ENCODE data around the gene NEK6.

Gene NEK6

GRCh38 chr9:124381170-124381945, 123.6 kb downstream of the NEK6 start:
- TF ChIP-seq CTCF (conservative IDR thresholded peaks at IDR 0.05; ENCODE audit: low read depth, low read length): no peak
- DNase-seq (ENCODE audit: low read depth): no peak

GRCh38 chr9:124384210-124384609, 126.5 kb downstream of the NEK6 start:
- no peak overlapping the region for H3K4me3 ChIP-seq (ENCODE audit: low read length)
- TF ChIP-seq CTCF (conservative IDR thresholded peaks at IDR 0.05; ENCODE audit: low read depth, low read length): no peak
- no peak for DNase-seq (ENCODE audit: low read depth)

More at GRCh38 chr9:124381170-124381945, 123.6 kb downstream of the NEK6 start:
- H3K4me3 ChIP-seq (ENCODE audit: low read length): no peak overlapping the region

- no peak for TF ChIP-seq CTCF (conservative IDR thresholded peaks at IDR 0.05; ENCODE audit: low read depth, low read length)
- DNase-seq (ENCODE audit: low read depth): no peak
- no peak overlapping the region for H3K4me3 ChIP-seq (ENCODE audit: low read length)
Measured at GRCh38 chr9:124384846-124385245, 127.1 kb downstream of the NEK6 start.

DNA sequence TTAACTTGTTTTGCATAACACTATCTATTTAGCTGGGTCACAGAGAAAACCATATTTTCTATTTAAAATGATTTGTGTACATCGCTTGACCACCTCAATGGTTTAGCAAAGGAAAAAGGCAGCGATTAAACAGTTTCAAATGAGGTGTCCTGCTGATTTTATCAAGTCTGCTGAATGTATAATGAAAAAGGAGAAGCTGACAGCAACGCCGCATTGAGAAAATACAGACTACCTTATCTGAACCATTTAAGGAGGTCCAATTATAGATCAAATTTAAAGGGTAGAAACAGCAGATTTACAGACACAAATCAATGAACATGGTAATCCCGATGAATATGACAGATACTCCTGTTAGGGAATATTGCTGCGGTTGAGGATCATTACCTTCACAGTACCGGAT, 127.9 kb downstream of the NEK6 start:
- no peak for TF ChIP-seq CTCF (conservative IDR thresholded peaks at IDR 0.05; ENCODE audit: low read depth, low read length)
- H3K4me3 ChIP-seq (ENCODE audit: low read length): no peak overlapping the region
- DNase-seq (ENCODE audit: low read depth): no peak

- H3K4me3 ChIP-seq (ENCODE audit: low read length): no peak overlapping the region
- no peak for DNase-seq (ENCODE audit: low read depth)
- no peak for TF ChIP-seq CTCF (conservative IDR thresholded peaks at IDR 0.05; ENCODE audit: low read depth, low read length)
Measured at GRCh38 chr9:124386201-124386600, 128.5 kb downstream of the NEK6 start.

DNA sequence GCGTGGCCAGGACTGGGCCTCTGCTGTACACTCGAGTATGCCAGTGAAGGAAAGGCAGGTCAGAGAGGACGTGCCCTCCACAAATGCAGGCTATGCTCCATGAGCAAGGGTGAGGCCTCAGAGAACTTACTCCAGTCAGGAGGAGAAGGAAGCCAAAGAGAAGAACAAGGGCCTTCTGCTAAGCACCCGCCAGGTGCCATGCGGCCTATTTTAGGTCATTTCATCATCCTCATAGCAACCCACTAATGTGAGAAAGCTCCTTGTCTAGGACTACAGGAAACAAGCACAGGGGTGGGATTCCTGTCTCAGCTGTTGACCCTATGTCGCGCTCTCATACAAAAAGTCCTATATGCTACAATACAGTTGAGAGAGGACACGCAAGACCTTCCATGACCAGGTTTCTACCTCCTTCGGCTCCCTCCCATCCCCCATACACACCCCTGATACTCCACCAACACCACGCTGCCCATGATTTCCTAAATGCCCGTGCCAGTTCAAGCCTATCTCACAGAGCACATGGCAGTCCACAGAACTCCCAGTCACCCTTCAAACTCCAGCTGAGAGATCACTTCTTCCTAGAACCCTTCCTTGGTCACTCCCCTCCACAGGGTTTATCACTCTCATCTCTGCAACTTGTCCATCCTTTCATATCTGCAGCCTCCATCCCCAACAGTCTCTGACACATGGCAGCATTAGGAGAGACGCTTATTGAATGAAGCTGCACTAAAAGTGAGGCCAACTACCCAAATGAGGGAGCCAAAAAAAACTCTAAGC, 130.7 kb downstream of the NEK6 start:
- DNase-seq (ENCODE audit: low read depth): no peak
- TF ChIP-seq CTCF (conservative IDR thresholded peaks at IDR 0.05; ENCODE audit: low read depth, low read length): no peak
- no peak overlapping the region for H3K4me3 ChIP-seq (ENCODE audit: low read length)

Data from retinal pigment epithelial cell (primary cell).